ENCODE results near the gene INSR. TPM values are rescaled to one million over a fixed set of nuclear protein-coding genes. Genes with fewer than 3 reads are reported as not detected.

The INSR gene
- polyA plus RNA-seq, 1 of the 3 experiments (the other 2 are of a cell fraction): 3.6 TPM

GRCh38 chr19:7140137-7140536, 154.1 kb downstream of the INSR start:
- no peak overlapping the region for H2AFZ ChIP-seq (ENCODE audit: low read depth)
- no peak overlapping the region for H3K9ac ChIP-seq
- H3F3A ChIP-seq (replicated peaks; ENCODE audit: insufficient read depth): no peaks in the 10 kb centered on the region
- no peaks in the 10 kb centered on the region for H3K4me1 ChIP-seq (ENCODE audit: control insufficient read depth in 1 of 2, insufficient read depth in 2 of 2, low read depth in 1 of 2, low read length in 1 of 2)
- no peak for DNase-seq
- H3K27me3 ChIP-seq (ENCODE audit: insufficient read depth): no peaks in the 10 kb centered on the region
- no peaks in the 10 kb centered on the region for H4K20me1 ChIP-seq (ENCODE audit: insufficient read depth)
- 100% methylated on average over 2 of the region's 2 CpGs for WGBS (ENCODE audit: low lambda C conversion rate)
- H3K79me2 ChIP-seq (ENCODE audit: insufficient read depth): no peaks in the 10 kb centered on the region
- peaks cover 6% of the 10 kb centered on the region in 2 experiments for H3K36me3 ChIP-seq (replicated peaks in 1 of 2; ENCODE audit: control insufficient read depth in 1 of 2, insufficient read depth in 2 of 2, low read length in 1 of 2)
- H3K27ac ChIP-seq (ENCODE audit: low read depth in 2 of 2, low read length in 1 of 2): no peak overlapping the region
- CTCF ChIA-PET: interaction anchor here (0.9 to 1.6 kb wide), 2 partner anchors 9 to 38 kb away, joined by 4 read pairs; no protein-coding TSS in a partner anchor
- H3K9me3 ChIP-seq: no peaks in the 10 kb centered on the region
- H3K9me2 ChIP-seq: no peaks in the 10 kb centered on the region
- H3K4me3 ChIP-seq (ENCODE audit: low read depth in 2 of 2, low read length in 1 of 2): no peak overlapping the region
- H3K4me2 ChIP-seq: no peak overlapping the region
- POLR2A ChIA-PET: interaction anchor here (1.2 kb wide), 1 partner anchor 12 kb away, joined by 3 read pairs; no protein-coding TSS in a partner anchor
- TF ChIP-seq MEF2A (IDR thresholded peaks at IDR 0.05; ENCODE audit: borderline replicate concordance, low read depth): no peak
- TF ChIP-seq RXRA (IDR thresholded peaks at IDR 0.05; ENCODE audit: borderline replicate concordance, low read depth): no peak
- no peak for TF ChIP-seq GABPA (IDR thresholded peaks at IDR 0.05; ENCODE audit: low read depth)
- no peak for TF ChIP-seq FOXJ3 (CRISPR knock-in tag; IDR thresholded peaks at IDR 0.05)
- no peak for TF ChIP-seq NRF1 (IDR thresholded peaks at IDR 0.05; ENCODE audit: low read depth, low read length)
- TF ChIP-seq NFIC (IDR thresholded peaks at IDR 0.05; ENCODE audit: borderline replicate concordance): no peak
- no peak for TF ChIP-seq IRF3 (IDR thresholded peaks at IDR 0.05; ENCODE audit: low read depth, low read length)
- no peak for TF ChIP-seq PBX3 (IDR thresholded peaks at IDR 0.05)
- TF ChIP-seq ELF1 (IDR thresholded peaks at IDR 0.05): no peak
- no peak for TF ChIP-seq TCF12 (IDR thresholded peaks at IDR 0.05)
- no peak for TF ChIP-seq GATA2 (CRISPR knock-in tag; IDR thresholded peaks at IDR 0.05)
- TF ChIP-seq MXI1 (IDR thresholded peaks at IDR 0.05; ENCODE audit: low read depth, low read length): no peak
- TF ChIP-seq USF1 (IDR thresholded peaks at IDR 0.05; ENCODE audit: borderline replicate concordance, low read depth): no peak
- TF ChIP-seq POLR2AphosphoS5 (IDR thresholded peaks at IDR 0.05; ENCODE audit: low read depth, low read length): no peak
- no peak for TF ChIP-seq CTCF (IDR thresholded peaks at IDR 0.05)
- TF ChIP-seq CHD2 (IDR thresholded peaks at IDR 0.05; ENCODE audit: low read length, partially characterized antibody): no peak
- TF ChIP-seq RAD21 (IDR thresholded peaks at IDR 0.05; ENCODE audit: low read length): no peak
- no peak for TF ChIP-seq SMC3 (IDR thresholded peaks at IDR 0.05; ENCODE audit: low read depth, low read length)
